Right lobe of liver (tissue), 6 donors: ENCODE measurements around the gene MUCL3. TPM values are rescaled to one million over a fixed set of nuclear protein-coding genes. Genes with fewer than 3 reads are reported as not detected.

ENCODE experiments used
- ATAC-seq, 4 donors: fragments of 200-7000 bp; cut with Tn5 transposase; one replicate each; pipeline ENCODE4 v1.9.1; 2020; ENCODE audit warnings: mild to moderate bottlenecking in 4 of 4, moderate library complexity in 4 of 4
- DNase-seq, 3 donors: peaks; one replicate each; pipeline ENCODE4 v3.0.0-alpha.2; 2020
- H3K27ac ChIP-seq, 3 donors: fragments of 200-600 bp; one replicate each; pipeline ENCODE4 v1.8.0; 2022
- H3K27me3 ChIP-seq, 2 donors: fragments of 200-600 bp; one replicate each; pipeline ENCODE4 v1.8.0; 2022
- H3K36me3 ChIP-seq, 4 donors: fragments of 200-600 bp; sonication (generic) in 1 of 4; one replicate each; pipeline versions ENCODE4 v1.5.1 to v1.8.0; 2017 to 2022; ENCODE audit warnings: control low read depth in 1 of 4
- H3K4me1 ChIP-seq, 4 donors: fragments of 200-600 bp; sonication (generic) in 1 of 4; one replicate each; pipeline versions ENCODE4 v1.5.1 to v1.8.0; 2017 to 2022; ENCODE audit warnings: control low read depth in 1 of 4
- H3K4me3 ChIP-seq, 3 donors: fragments of 200-600 bp; one replicate each; pipeline ENCODE4 v1.8.0; 2022
- H3K9me3 ChIP-seq, 4 donors: fragments of 200-600 bp; sonication (generic) in 1 of 4; one replicate each; pipeline versions ENCODE4 v1.5.1 to v1.8.0; 2017 to 2022; ENCODE audit warnings: control low read depth in 1 of 4
- POLR2A ChIP-seq: fragments of 450-650 bp; IDR thresholded peaks from one replicate; pipeline ENCODE4 v1.6.1; 2017; ENCODE audit warnings: antibody characterized with exemption, mild to moderate bottlenecking
- WGBS: methylation state at CpG from one replicate; pipeline ENCODE4 v1.1.6; 2018; ENCODE audit warnings: low coverage, low lambda C conversion rate; ENCODE audit not compliant: insufficient coverage; ENCODE audit errors: missing lambda C conversion rate; 5-methylcytosine and 5-hydroxymethylcytosine counted together
- intact Hi-C, 2 donors: fragments of 100-400 bp; cut with DNase I; formaldehyde crosslinking; loops; one replicate each; pipeline versions ENCODE4 v1.11.2 to v1.14.1; 2022
- total RNA-seq, 6 experiments: library from RNA; depleted of rRNA in 2 of 6; stranded (reverse); fragments of >200 nt in 2 of 6; fragmentation: NEBNext Ultra II Directional in 3 of 6; extraction: Animal tissue kit (Norgen Biotek cat#: 25700) in 3 of 6; gene quantifications; one replicate each; pipeline versions ENCODE4 v1.1.0 to v1.2.4, GENCODE V29; 2016 to 2023
- TF ChIP-seq, protein P1 (sequence below), 4 donors: fragments of 200-600 bp in 3 of 4; fragments of 450-650 bp in 1 of 4; IDR thresholded peaks; one replicate each; pipeline versions ENCODE4 v1.5.1 to v1.8.0; 2016 to 2022; ENCODE audit warnings: antibody characterized with exemption in 4 of 4, mild to moderate bottlenecking in 2 of 4
- donor health status: DM: no; HTN: yes; CAD: no.
- donor health status: DM: no; HTN: no; CAD: no.
- donor health status: DM: no; HTN: no; CAD: no.
- donor health status: DM: no; HTN: yes; CAD: no.
- donor health status: DM: no; HTN: yes; CAD: no.

MUCL3 gene
- total RNA-seq, 6 experiments from 2014 or later: not detected

DNA sequence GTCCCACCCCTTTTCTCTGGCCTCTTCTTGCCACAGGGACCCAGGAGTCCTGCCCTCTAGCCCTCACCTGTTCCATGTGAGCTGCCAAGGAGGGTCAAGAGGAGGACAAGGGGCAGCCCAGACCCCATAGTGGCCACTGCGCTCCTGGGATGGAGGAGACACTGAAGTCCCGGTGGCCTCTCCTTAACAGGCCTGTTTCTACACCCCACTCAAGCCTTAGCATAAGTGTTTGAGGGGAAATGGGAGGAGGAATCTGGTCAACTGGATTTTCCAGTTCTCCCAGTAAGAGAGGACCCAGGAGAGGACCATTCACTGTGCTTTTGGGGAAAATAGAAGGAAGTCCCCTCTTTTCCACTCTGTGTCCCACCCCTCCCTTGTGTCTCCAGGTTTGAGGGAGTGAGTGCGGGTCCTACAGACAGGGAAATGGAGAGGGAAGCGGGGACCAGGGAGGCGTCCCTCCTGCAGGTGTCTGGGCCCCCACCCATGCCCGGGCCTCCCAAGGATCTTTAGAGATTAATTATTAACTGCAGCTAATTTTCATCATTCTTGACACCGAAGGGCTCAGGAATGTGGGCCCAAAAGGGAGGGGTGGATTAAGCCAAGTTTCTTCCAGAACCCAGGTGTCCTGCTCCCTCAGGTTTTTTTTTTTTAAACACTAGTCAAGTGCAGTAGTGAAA lies 8.7 kb upstream of the MUCL3 start, which contains the start of gene SFTA2:
Gene SFTA2 (minus strand): TSS at position 202 of the 677 bp plus-strand sequence. CDS start 74 bp downstream, at position 128.
- ATAC-seq (peak in 1 of 4 donors; percentile 11), DNase-seq (no peak)
- TF ChIP-seq, protein P1, sequence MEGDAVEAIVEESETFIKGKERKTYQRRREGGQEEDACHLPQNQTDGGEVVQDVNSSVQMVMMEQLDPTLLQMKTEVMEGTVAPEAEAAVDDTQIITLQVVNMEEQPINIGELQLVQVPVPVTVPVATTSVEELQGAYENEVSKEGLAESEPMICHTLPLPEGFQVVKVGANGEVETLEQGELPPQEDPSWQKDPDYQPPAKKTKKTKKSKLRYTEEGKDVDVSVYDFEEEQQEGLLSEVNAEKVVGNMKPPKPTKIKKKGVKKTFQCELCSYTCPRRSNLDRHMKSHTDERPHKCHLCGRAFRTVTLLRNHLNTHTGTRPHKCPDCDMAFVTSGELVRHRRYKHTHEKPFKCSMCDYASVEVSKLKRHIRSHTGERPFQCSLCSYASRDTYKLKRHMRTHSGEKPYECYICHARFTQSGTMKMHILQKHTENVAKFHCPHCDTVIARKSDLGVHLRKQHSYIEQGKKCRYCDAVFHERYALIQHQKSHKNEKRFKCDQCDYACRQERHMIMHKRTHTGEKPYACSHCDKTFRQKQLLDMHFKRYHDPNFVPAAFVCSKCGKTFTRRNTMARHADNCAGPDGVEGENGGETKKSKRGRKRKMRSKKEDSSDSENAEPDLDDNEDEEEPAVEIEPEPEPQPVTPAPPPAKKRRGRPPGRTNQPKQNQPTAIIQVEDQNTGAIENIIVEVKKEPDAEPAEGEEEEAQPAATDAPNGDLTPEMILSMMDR (IDR thresholded peaks at IDR 0.05): no peak
- TF ChIP-seq POLR2A: no peak
- Histone ChIP-seq H3K4me1 (no peaks in the 10 kb centered on the region), H3K27me3 (no peaks in the 10 kb centered on the region), H3K9me3 (no peaks in the 10 kb centered on the region), H3K36me3 (no peaks in the 10 kb centered on the region), H3K27ac (no peak within 1 kb of the TSS), H3K4me3 (no peak within 1 kb of the TSS)
- WGBS: 71% methylated on average over 5 of the region's 7 CpGs
- intact Hi-C loops: loop anchor here in 1 of 2 donors (10.0 kb wide), 1 partner anchor 113 kb away; no protein-coding TSS in a partner anchor

- intact Hi-C loops: loop anchor here in 1 of 2 donors (10.0 kb wide), 1 partner anchor 112 kb away; no protein-coding TSS in a partner anchor
- ATAC-seq: no peak
- H3K27me3 ChIP-seq: no peaks in the 10 kb centered on the region
- TF ChIP-seq, protein P1 (IDR thresholded peaks at IDR 0.05): no peak
- no peak for TF ChIP-seq POLR2A
- 53% methylated on average over 3 of the region's 6 CpGs for WGBS
- H3K36me3 ChIP-seq: no peaks in the 10 kb centered on the region
- no peak for DNase-seq
- no peaks in the 10 kb centered on the region for H3K9me3 ChIP-seq
- no peak overlapping the region for H3K4me3 ChIP-seq
- no peak overlapping the region for H3K27ac ChIP-seq
- no peaks in the 10 kb centered on the region for H3K4me1 ChIP-seq
Observed at GRCh38 chr6:30932665-30933365, 8.0 kb upstream of the MUCL3 start.

DNA sequence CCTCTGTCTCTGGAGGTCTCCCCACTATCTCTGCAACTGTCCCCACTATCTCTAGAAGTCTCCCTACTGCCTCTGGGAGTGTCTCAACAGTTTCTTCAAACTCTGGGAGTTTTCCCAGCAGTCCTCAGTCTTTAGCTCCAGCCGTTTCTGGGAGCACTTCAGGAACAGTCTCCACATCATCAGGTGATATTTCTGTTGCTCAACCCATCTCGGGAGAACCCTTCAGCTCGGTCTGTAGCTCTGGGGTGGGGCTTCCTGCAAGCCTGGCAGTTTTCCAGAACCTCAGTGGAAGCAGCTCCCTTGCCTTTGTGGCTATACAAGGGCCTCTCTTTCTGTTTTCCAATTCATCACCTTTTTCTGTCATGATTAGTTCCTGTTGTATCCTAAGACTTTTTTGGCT lies 5.8 kb upstream of the MUCL3 start:
- no peak overlapping the region for H3K27ac ChIP-seq
- no peak for DNase-seq
- H3K27me3 ChIP-seq: no peaks in the 10 kb centered on the region
- H3K4me3 ChIP-seq: no peak overlapping the region
- H3K36me3 ChIP-seq: no peaks in the 10 kb centered on the region
- 12% methylated on average over 3 of the region's 3 CpGs for WGBS
- no peaks in the 10 kb centered on the region for H3K4me1 ChIP-seq
- ATAC-seq: no peak
- intact Hi-C loops: loop anchor here in 1 of 2 donors (10.0 kb wide), 1 partner anchor 110 kb away; no protein-coding TSS in a partner anchor
- H3K9me3 ChIP-seq: no peaks in the 10 kb centered on the region
- TF ChIP-seq, protein P1 (IDR thresholded peaks at IDR 0.05): no peak
- TF ChIP-seq POLR2A: no peak

- no peaks in the 10 kb centered on the region for H3K9me3 ChIP-seq
- WGBS: 73% methylated on average over 4 of the region's 6 CpGs
- H3K27ac ChIP-seq: no peak overlapping the region
- no peaks in the 10 kb centered on the region for H3K27me3 ChIP-seq
- TF ChIP-seq, protein P1 (IDR thresholded peaks at IDR 0.05): no peak
- TF ChIP-seq POLR2A: no peak
- no peaks in the 10 kb centered on the region for H3K36me3 ChIP-seq
- ATAC-seq: no peak
- DNase-seq: no peak
- intact Hi-C loops: loop anchor here in 1 of 2 donors (10.0 kb wide), 1 partner anchor 108 kb away; no protein-coding TSS in a partner anchor
- H3K4me3 ChIP-seq: no peak overlapping the region
- H3K4me1 ChIP-seq: no peaks in the 10 kb centered on the region
Observed at GRCh38 chr6:30937265-30937664, 3.5 kb upstream of the MUCL3 start.
